ENCODE results near the gene C2CD2L. TPM values are rescaled to one million over a fixed set of nuclear protein-coding genes. Genes with fewer than 3 reads are reported as not detected.
"Not testable (repeated sequence)": the region's sequence is repeated elsewhere in the genome, so short reads cannot be mapped to it uniquely, and the experiment has no call there.

The C2CD2L gene
- total and polyA plus RNA-seq, 3 donors from 2014 or later = 7.8 to 12.3 (median 11.7) TPM

DNA sequence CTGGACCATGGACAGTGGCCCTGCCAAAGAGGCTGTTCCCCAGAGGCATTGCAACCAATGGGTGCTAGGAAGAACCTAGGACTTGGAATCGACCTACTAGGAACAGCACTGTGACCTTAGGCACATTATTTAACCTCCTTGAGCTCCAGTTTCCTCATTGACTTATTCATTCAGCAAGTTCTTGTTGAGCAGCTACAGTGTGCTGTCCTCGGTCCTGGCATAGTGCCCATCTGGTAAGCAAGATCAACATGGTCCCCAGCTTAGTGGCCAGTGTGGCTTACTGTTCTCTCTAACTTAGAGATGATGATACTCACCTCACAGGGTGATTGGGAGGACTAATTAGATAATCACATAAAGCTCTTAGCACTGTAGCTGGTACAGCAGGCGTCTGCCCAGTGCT is 49.9 kb downstream of the C2CD2L start:
- WGBS, 2 donors = 54 to 61% methylated on average over 3 of the region's 3 CpGs
- intact Hi-C loops (cut with DNase I; ENCODE audit: low total_unique reads) = no loop called here
- H3K4me3 ChIP-seq = no peak overlapping the region
- H3K9me3 ChIP-seq = no peaks in the 10 kb centered on the region
- TF ChIP-seq, protein P1, sequence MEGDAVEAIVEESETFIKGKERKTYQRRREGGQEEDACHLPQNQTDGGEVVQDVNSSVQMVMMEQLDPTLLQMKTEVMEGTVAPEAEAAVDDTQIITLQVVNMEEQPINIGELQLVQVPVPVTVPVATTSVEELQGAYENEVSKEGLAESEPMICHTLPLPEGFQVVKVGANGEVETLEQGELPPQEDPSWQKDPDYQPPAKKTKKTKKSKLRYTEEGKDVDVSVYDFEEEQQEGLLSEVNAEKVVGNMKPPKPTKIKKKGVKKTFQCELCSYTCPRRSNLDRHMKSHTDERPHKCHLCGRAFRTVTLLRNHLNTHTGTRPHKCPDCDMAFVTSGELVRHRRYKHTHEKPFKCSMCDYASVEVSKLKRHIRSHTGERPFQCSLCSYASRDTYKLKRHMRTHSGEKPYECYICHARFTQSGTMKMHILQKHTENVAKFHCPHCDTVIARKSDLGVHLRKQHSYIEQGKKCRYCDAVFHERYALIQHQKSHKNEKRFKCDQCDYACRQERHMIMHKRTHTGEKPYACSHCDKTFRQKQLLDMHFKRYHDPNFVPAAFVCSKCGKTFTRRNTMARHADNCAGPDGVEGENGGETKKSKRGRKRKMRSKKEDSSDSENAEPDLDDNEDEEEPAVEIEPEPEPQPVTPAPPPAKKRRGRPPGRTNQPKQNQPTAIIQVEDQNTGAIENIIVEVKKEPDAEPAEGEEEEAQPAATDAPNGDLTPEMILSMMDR (IDR thresholded peaks at IDR 0.05) = no peak
- no peak for TF ChIP-seq POLR2A (IDR thresholded peaks at IDR 0.05)
- no peaks in the 10 kb centered on the region for H3K27me3 ChIP-seq
- H3K36me3 ChIP-seq (ENCODE audit: low read depth, missing control alignments) = no peaks in the 10 kb centered on the region
- no peak for DNase-seq
- H3K4me1 ChIP-seq = no peaks in the 10 kb centered on the region
- H3K27ac ChIP-seq = no peak overlapping the region

DNA sequence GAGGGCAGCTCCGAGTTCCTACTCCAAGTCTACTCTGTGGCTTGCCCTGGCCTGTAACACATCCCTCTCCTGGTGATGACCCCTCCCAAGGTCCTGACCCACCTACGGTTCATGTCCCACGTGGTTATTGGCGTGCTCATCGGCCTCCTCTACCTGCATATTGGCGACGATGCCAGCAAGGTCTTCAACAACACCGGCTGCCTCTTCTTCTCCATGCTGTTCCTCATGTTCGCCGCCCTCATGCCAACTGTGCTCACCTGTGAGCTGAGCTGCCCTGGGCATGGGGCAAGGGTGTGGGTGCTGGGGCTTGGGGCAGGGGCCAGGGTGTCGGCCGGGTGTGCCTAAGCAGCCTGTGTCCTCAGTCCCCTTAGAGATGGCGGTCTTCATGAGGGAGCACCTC is 51.3 kb downstream of the C2CD2L start:
- H3K4me1 ChIP-seq = no peaks in the 10 kb centered on the region
- no peaks in the 10 kb centered on the region for H3K9me3 ChIP-seq
- no peaks in the 10 kb centered on the region for H3K36me3 ChIP-seq (ENCODE audit: low read depth, missing control alignments)
- intact Hi-C loops (cut with DNase I; ENCODE audit: low total_unique reads) = no loop called here
- TF ChIP-seq, protein P1 (IDR thresholded peaks at IDR 0.05) = no peak
- TF ChIP-seq POLR2A (IDR thresholded peaks at IDR 0.05) = no peak
- H3K27me3 ChIP-seq = no peaks in the 10 kb centered on the region
- 92 to 98% methylated on average over 11 to 13 of the region's 13 CpGs for WGBS, 2 donors
- H3K4me3 ChIP-seq = no peak overlapping the region
- no peak overlapping the region for H3K27ac ChIP-seq
- DNase-seq = no peak

DNA sequence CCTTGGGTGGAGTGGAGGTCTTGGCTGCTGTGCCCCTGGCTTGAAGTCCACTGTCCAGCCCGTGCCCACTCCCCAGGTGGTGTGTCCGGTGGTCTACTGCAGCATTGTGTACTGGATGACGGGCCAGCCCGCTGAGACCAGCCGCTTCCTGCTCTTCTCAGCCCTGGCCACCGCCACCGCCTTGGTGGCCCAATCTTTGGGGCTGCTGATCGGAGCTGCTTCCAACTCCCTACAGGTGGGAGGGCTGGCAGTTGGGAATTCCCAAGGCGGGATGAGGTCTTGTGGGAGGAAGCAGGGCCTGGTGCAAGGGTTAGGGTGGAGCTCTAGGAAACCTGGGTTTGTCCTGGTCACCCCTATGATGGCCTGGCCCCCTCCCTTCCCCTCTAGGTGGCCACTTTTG is 53.0 kb downstream of the C2CD2L start:
- Histone ChIP-seq H3K27me3 (no peaks in the 10 kb centered on the region), H3K36me3 (ENCODE audit: low read depth, missing control alignments) (no peaks in the 10 kb centered on the region), H3K27ac (no peak overlapping the region), H3K9me3 (no peaks in the 10 kb centered on the region), H3K4me1 (no peaks in the 10 kb centered on the region), H3K4me3 (no peak overlapping the region)
- intact Hi-C loops (cut with DNase I; ENCODE audit: low total_unique reads) = no loop called here
- WGBS, 2 donors = 91 to 95% methylated on average over 9 of the region's 9 CpGs
- no peak for DNase-seq
- TF ChIP-seq POLR2A (IDR thresholded peaks at IDR 0.05) = no peak
- TF ChIP-seq, protein P1 (IDR thresholded peaks at IDR 0.05) = no peak

DNA sequence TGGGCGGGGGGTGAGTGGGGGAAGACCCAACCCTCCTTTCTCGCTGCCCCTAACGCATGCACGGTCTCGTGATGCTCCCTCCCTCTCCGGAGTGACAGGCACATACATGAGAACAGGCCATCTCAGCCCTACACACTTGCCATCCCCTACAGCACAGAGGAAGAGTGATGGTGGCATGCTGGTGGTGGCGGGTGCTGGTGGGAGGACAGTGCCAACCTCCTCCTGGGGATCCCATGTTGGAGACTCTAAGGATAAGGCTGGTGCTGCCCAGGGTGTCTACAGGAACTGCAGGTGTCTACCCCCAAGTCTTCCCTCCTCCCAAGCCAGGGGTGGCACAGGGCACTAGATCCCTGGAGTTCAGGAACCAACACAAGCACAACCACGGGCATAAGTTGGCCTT is 54.7 kb downstream of the C2CD2L start:
- no peak for DNase-seq
- intact Hi-C loops (cut with DNase I; ENCODE audit: low total_unique reads) = no loop called here
- 83 to 86% methylated on average over 1 to 8 of the region's 8 CpGs for WGBS, 2 donors
- Histone ChIP-seq H3K9me3 (no peaks in the 10 kb centered on the region), H3K27ac (no peak overlapping the region), H3K36me3 (ENCODE audit: low read depth, missing control alignments) (no peaks in the 10 kb centered on the region), H3K4me1 (no peaks in the 10 kb centered on the region), H3K27me3 (no peaks in the 10 kb centered on the region), H3K4me3 (no peak overlapping the region)
- TF ChIP-seq, protein P1 (IDR thresholded peaks at IDR 0.05) = no peak
- no peak for TF ChIP-seq POLR2A (IDR thresholded peaks at IDR 0.05)

DNA sequence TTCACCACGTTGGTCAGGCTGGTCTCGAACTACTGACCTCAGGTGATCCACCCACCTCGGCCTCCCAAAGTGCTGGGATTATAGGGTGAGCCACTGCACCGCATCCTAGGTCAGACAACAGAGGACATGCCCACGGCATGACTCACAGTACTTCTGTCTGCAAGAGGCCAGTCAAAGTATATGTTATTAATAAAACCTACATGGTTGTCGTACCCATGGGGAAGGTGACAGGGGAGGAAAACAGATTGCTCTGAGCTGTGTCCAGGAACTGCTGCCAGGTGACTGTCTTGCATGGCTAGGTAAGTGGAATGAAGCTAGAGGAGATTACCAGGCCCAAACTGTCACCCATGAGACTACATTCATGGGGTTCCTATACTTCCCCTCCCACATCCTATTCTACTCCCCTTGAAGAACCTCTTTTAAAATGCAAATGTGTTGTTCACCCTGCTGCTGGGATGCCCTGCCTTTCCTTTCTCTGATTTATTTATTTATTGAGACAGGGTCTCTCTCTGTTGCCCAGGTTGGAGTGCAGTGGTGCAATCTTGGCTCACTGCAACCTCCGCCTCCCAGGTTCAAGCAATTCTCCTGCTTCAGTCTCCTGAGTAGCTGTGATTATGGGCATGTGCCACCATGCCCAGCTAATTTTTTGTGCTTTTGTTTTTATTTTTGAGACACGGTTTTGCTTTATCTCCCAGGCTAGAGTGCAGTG is 59.4 kb downstream of the C2CD2L start:
- no peak for TF ChIP-seq POLR2A (IDR thresholded peaks at IDR 0.05)
- TF ChIP-seq, protein P1 (IDR thresholded peaks at IDR 0.05) = no peak
- intact Hi-C loops (cut with DNase I; ENCODE audit: low total_unique reads) = no loop called here
- peaks cover 6% of the 10 kb centered on the region for H3K4me1 ChIP-seq
- WGBS, 2 donors = 83 to 85% methylated on average over 8 of the region's 8 CpGs
- no peaks in the 10 kb centered on the region for H3K9me3 ChIP-seq
- H3K36me3 ChIP-seq (ENCODE audit: low read depth, missing control alignments) = no peaks in the 10 kb centered on the region
- no peak overlapping the region for H3K27ac ChIP-seq
- H3K27me3 ChIP-seq = no peaks in the 10 kb centered on the region
- no peak overlapping the region for H3K4me3 ChIP-seq
- no peak for DNase-seq

DNA sequence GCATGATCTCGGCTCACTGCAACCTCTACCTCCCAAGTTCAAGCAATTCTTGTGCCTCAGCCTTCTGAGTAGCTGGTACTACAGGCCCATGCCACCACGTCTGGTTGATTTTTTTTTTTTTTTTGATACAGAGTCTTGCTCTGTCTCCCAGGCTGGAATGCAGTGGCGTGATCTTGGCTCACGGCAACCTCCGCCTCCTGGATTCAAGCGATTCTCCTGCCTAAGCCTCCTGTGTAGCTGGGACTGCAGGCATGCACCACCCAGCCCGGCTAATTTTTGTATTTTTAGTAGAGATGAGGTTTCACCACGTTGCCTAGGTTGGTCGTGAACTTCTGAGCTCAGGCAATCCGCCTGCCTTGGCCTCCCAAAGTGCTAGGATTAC is 59.9 kb downstream of the C2CD2L start:
- H3K36me3 ChIP-seq (ENCODE audit: low read depth, missing control alignments); H3K27ac ChIP-seq; intact Hi-C loops (cut with DNase I; ENCODE audit: low total_unique reads); H3K27me3 ChIP-seq; H3K4me3 ChIP-seq; DNase-seq; H3K4me1 ChIP-seq; H3K9me3 ChIP-seq: not testable (repeated sequence)
- WGBS, 2 donors = 91 to 94% methylated on average over 10 of the region's 10 CpGs
